K562 (cell line): ENCODE data around the gene PHC1. TPM values are rescaled to one million over a fixed set of nuclear protein-coding genes. Genes with fewer than 3 reads are reported as not detected.
A peak's percentile ranks its signal among the peaks of the same experiment; 100 is the strongest.

Experiments used
- ATAC-seq: fragments of 200-7000 bp; cut with Tn5 transposase; 3 replicates; pipeline ENCODE4 v1.9.1; 2020; ENCODE audit warnings: moderate library complexity
- BruUV-seq: library from RNA; stranded (reverse); fragments of 400-500 nt; replicated peaks from 2 replicates; lab custom pipeline; 2021; lab: Mats Ljungman, UMichigan
- CTCF ChIA-PET: fragments of 300-600 bp; formaldehyde crosslinking; extraction: SDS; loops from one replicate; lab custom pipeline; 2021; ENCODE audit warnings: low intra/inter-chr PET ratio; lab: Yijun Ruan, JAX
- POLR2A ChIA-PET: fragments of 300-600, 350-650 bp; sonication (Branson Sonifier 250); formaldehyde crosslinking; extraction: SDS; loops from one replicate; lab custom pipeline; 2021; ENCODE audit warnings: antibody characterized with exemption, inconsistent platforms; lab: Yijun Ruan, JAX
- DNase-seq, 4 experiments: peaks; one replicate each; pipeline versions ENCODE4 v3.0.0 to v3.0.0-alpha.2; 2011 to 2018; ENCODE audit warnings: low spot score in 3 of 4, mixed read lengths in 3 of 4; ENCODE audit errors: extremely low read depth in 1 of 4
- FAIRE-seq: peaks from 2 replicates; lab custom pipeline; 2011; peaks lifted over from hg19 to GRCh38; lab: Jason Lieb, UNC
- H2AFZ ChIP-seq: 2 replicates; pipeline ENCODE4 v1.6.0; 2011; ENCODE audit warnings: low read depth, low read length, control low read depth, inconsistent platforms
- H3K27ac ChIP-seq: fragments of 200-600 bp; 3 replicates; pipeline ENCODE4 v1.8.0; 2011; ENCODE audit warnings: low read depth, mild to moderate bottlenecking, control low read depth, inconsistent platforms, low read length, moderate library complexity, mixed read lengths; ENCODE audit errors: extremely low read depth
- H3K27me3 ChIP-seq, 2 experiments: fragments of 300-600 bp in 1 of 2; 2 replicates in 1 of 2; 3 replicates in 1 of 2; pipeline versions ENCODE4 v1.6.0 to v1.8.0; 2011; ENCODE audit warnings: inconsistent platforms in 2 of 2, low read length in 2 of 2, mild to moderate bottlenecking in 1 of 2, mixed read lengths in 1 of 2, moderate library complexity in 1 of 2; ENCODE audit not compliant: control insufficient read depth in 2 of 2, insufficient read depth in 2 of 2
- H3K36me3 ChIP-seq: fragments of 300-600 bp; 3 replicates; pipeline ENCODE4 v1.8.0; 2011; ENCODE audit warnings: mild to moderate bottlenecking, low read length, inconsistent platforms; ENCODE audit not compliant: control insufficient read depth, insufficient read depth
- H3K4me1 ChIP-seq, 2 experiments: fragments of 200-600 bp in 1 of 2; replicated peaks in 1 of 2; 2 replicates in 1 of 2; 3 replicates in 1 of 2; pipeline versions ENCODE4 v1.5.1 to v1.8.0; 2011; ENCODE audit warnings: inconsistent platforms in 2 of 2, low read length in 2 of 2, mild to moderate bottlenecking in 1 of 2, mixed read lengths in 1 of 2, moderate library complexity in 1 of 2; ENCODE audit not compliant: control insufficient read depth in 2 of 2, insufficient read depth in 2 of 2
- H3K4me2 ChIP-seq: 2 replicates; pipeline ENCODE4 v1.6.1; 2011; ENCODE audit warnings: low read length, control low read depth, inconsistent platforms, mixed read lengths; ENCODE audit not compliant: insufficient read depth
- H3K4me3 ChIP-seq: fragments of 200-600 bp; sonication (generic), shearing (Covaris generic); 2 replicates; pipeline ENCODE4 v1.5.1; 2016; ENCODE audit warnings: control low read depth, inconsistent platforms
- H3K79me2 ChIP-seq: fragments of 200-600 bp; 3 replicates; pipeline ENCODE4 v1.8.0; 2011; ENCODE audit warnings: low read length, inconsistent platforms; ENCODE audit not compliant: control insufficient read depth, insufficient read depth
- H3K9ac ChIP-seq, 2 experiments: 2 replicates each; pipeline versions ENCODE4 v1.6.0 to v1.6.1; 2011; ENCODE audit warnings: low read depth in 2 of 2, low read length in 2 of 2, control low read depth in 1 of 2, inconsistent platforms in 1 of 2, mild to moderate bottlenecking in 1 of 2, mixed read lengths in 1 of 2; ENCODE audit not compliant: insufficient read depth in 1 of 2
- H3K9me1 ChIP-seq: one replicate; pipeline ENCODE4 v1.6.0; 2011; ENCODE audit warnings: inconsistent platforms, mild to moderate bottlenecking, low read length, moderate library complexity; ENCODE audit not compliant: control insufficient read depth, insufficient read depth
- H3K9me3 ChIP-seq: replicated peaks from 2 replicates; pipeline ENCODE4 v1.5.1; 2011; ENCODE audit warnings: low read depth, low read length, inconsistent platforms; ENCODE audit not compliant: control insufficient read depth, insufficient read depth
- H4K20me1 ChIP-seq: replicated peaks from 2 replicates; pipeline ENCODE4 v1.6.1; 2011; ENCODE audit warnings: low read length, inconsistent platforms, mixed read lengths; ENCODE audit not compliant: control insufficient read depth, insufficient read depth
- AFF4 ChIP-seq: sonication (generic); formaldehyde crosslinking; IDR thresholded peaks from 2 replicates; pipeline ENCODE4 v1.8.0; 2023; ENCODE audit warnings: mild to moderate bottlenecking, missing genetic modification reagents
- CREB1 ChIP-seq, 2 experiments: sonication (generic) in 1 of 2; formaldehyde crosslinking in 1 of 2; IDR thresholded peaks; 2 replicates each; pipeline versions ENCODE4 v1.6.1 to v1.8.0; 2012 to 2022; ENCODE audit warnings: inconsistent platforms in 1 of 2, mild to moderate bottlenecking in 1 of 2, missing genetic modification reagents in 1 of 2, moderate library complexity in 1 of 2
- FOXJ2 ChIP-seq: fragments of 200-800 bp; sonication (Bioruptor generic); IDR thresholded peaks from 2 replicates; pipeline ENCODE4 v1.6.1; 2016; ENCODE audit warnings: missing genetic modification characterization, missing compliant biosample characterization
- GABPB2 ChIP-seq: fragments of 250-450 bp; sonication (Bioruptor Pico); conservative IDR thresholded peaks from 2 replicates; pipeline ENCODE4 v1.5.1; 2021; ENCODE audit warnings: mild to moderate bottlenecking
- GTF2E2 ChIP-seq: fragments of 200-800 bp; sonication (Bioruptor generic); IDR thresholded peaks from 2 replicates; pipeline ENCODE4 v1.6.1; 2016; ENCODE audit warnings: missing genetic modification characterization, missing compliant biosample characterization
- NFRKB ChIP-seq: fragments of 450-650 bp; IDR thresholded peaks from 2 replicates; pipeline ENCODE4 v1.6.1; 2016; ENCODE audit warnings: low read depth
- RBFOX2 ChIP-seq: fragments of 200-400 bp; formaldehyde crosslinking; IDR thresholded peaks from 2 replicates; pipeline ENCODE4 v1.6.1; 2017; ENCODE audit warnings: low read depth, mild to moderate bottlenecking, low read length, moderate library complexity
- SNRNP70 ChIP-seq: fragments of 200-400 bp; formaldehyde crosslinking; optimal IDR thresholded peaks from 2 replicates; pipeline ENCODE3; 2017; ENCODE audit warnings: low read depth, low read length
- TRIM25 ChIP-seq: fragments of 450-650 bp; IDR thresholded peaks from 2 replicates; pipeline ENCODE4 v1.7.0; 2016; ENCODE audit warnings: borderline replicate concordance
- VEZF1 ChIP-seq: fragments of 200-800 bp; sonication (Bioruptor generic); IDR thresholded peaks from 2 replicates; pipeline ENCODE4 v1.6.1; 2017; ENCODE audit warnings: missing genetic modification characterization, missing compliant biosample characterization
- ZBTB7A ChIP-seq: IDR thresholded peaks from 2 replicates; pipeline ENCODE4 v1.6.1; 2011; ENCODE audit warnings: low read depth, mild to moderate bottlenecking, low read length, moderate library complexity, borderline replicate concordance; ENCODE audit not compliant: control insufficient read depth
- ZNF3 ChIP-seq: fragments of 250-450 bp; sonication (Bioruptor Pico); IDR thresholded peaks from 2 replicates; pipeline ENCODE4 v1.5.0; 2021; ENCODE audit warnings: mild to moderate bottlenecking, moderate library complexity
- WGBS: fragments of 100-300 bp; shearing (Covaris generic); methylation state at CpG from one replicate; pipeline ENCODE4 v1.1.6; 2016; ENCODE audit warnings: low coverage, mixed read lengths; ENCODE audit not compliant: insufficient coverage; ENCODE audit errors: missing lambda C conversion rate; 5-methylcytosine and 5-hydroxymethylcytosine counted together
- in situ Hi-C: fragments of 300-500 bp; cut with MboI; formaldehyde crosslinking; loops from 4 replicates; pipeline ENCODE4 v1.15.0; 2018; ENCODE audit warnings: inconsistent platforms, mixed read lengths
- intact Hi-C: fragments of 100-400 bp; cut with micrococcal nuclease; formaldehyde crosslinking; loops from 2 replicates; pipeline ENCODE4 v1.14.2; 2022
- polyA plus RNA-seq, 8 experiments: library from polyadenylated mRNA; depleted of rRNA in 4 of 8; stranded (reverse) in 5 of 8; unstranded in 3 of 8; fragments of >200 nt; fragmentation: Nextera tagmentation in 2 of 8; fragmentation: Illumina TruSeq in 1 of 8; extraction: Ambion mirVana in 2 of 8; extraction: Trizol in 1 of 8; gene quantifications; 2 replicates each; pipeline versions ENCODE4 v1.2.1 to v1.2.3, GENCODE V29; 2011 to 2014; ENCODE audit warnings: inconsistent platforms in 1 of 8, missing spikeins in 1 of 8
- total RNA-seq, 7 experiments: library from RNA; depleted of rRNA in 6 of 7; stranded (reverse); fragments of >200 nt in 6 of 7; fragmentation: Illumina TruSeq in 2 of 7; extraction: Trizol in 2 of 7; gene quantifications; 2 replicates each; pipeline versions ENCODE4 v1.2.1 to v1.2.3, GENCODE V29; 2011 to 2021; ENCODE audit warnings: low replicate concordance in 1 of 7

The PHC1 gene
- total and polyA plus RNA-seq, 9 of the 15 experiments (the other 6 are each of a cell fraction or from before 2014, with no cell fraction given): 1.9 to 13.7 (median 6.9) TPM

- no peaks in the 10 kb centered on the region for H3K27me3 ChIP-seq
- peaks cover 0 to 8% of the 10 kb centered on the region in 2 experiments; a peak in 2 of 5 replicates for H3K4me1 ChIP-seq
- under 1% methylated on average over 33 of the region's 66 CpGs for WGBS
- H2AFZ ChIP-seq: peak within 1 kb of the TSS; percentile 97
- DNase-seq (peak; percentile 89 to 94 (median 92)), FAIRE-seq (peak; percentile 98), ATAC-seq (peak; percentile 93)
- CTCF ChIA-PET: interaction anchor here (0.5 to 2.2 kb wide), 3 partner anchors 90 to 849 kb away, joined by 3 to 14 read pairs (median 12); no protein-coding TSS in a partner anchor
- H3K4me3 ChIP-seq: peak within 1 kb of the TSS; percentile 96
- H3K9me3 ChIP-seq: no peaks in the 10 kb centered on the region
- peaks cover 8% of the 10 kb centered on the region; the same call in 1 of the 2 replicates for H4K20me1 ChIP-seq
- BruUV-seq: no TSS peak
- H3K27ac ChIP-seq: peak within 1 kb of the TSS; percentile 96
- in situ Hi-C loops (no loop called here), intact Hi-C loops (loop anchor here (1.0 kb wide), 1 partner anchor 90 kb away; no protein-coding TSS in a partner anchor)
- H3K9me1 ChIP-seq: no peaks in the 10 kb centered on the region
- H3K79me2 ChIP-seq: peaks cover 64% of the 10 kb centered on the region
- peaks cover 23% of the 10 kb centered on the region for H3K36me3 ChIP-seq
- POLR2A ChIA-PET: interaction anchor here (0.6 to 2.6 kb wide), 10 partner anchors 11 to 264 kb away, joined by 3 to 10 read pairs (median 4); no protein-coding TSS in a partner anchor
- peak within 1 kb of the TSS; percentile 98 for H3K4me2 ChIP-seq
- peak within 1 kb of the TSS; percentile 95 to 96 for H3K9ac ChIP-seq
- 0 out of 2 replicates have a peak, but pooled peaks have one; percentile 13 for TF ChIP-seq FOXJ2 (tag)
- peak; percentile 85 for TF ChIP-seq CREB1 (IDR thresholded peaks at IDR 0.05)
- TF ChIP-seq CREB1 (CRISPR knock-in tag; IDR thresholded peaks at IDR 0.05): peak; percentile 92
- peak; percentile 62; the same call in 1 of the 2 replicates for TF ChIP-seq GTF2E2 (tag)
- 0 out of 2 replicates have a peak, but pooled peaks have one; percentile 18 for TF ChIP-seq AFF4 (CRISPR knock-in tag)
- TF ChIP-seq RBFOX2: peak; percentile 86
- no peak for TF ChIP-seq TRIM25
- peak; percentile 54; the same call in 1 of the 2 replicates for TF ChIP-seq ZBTB7A
- peak; percentile 54 for TF ChIP-seq VEZF1 (CRISPR knock-in tag)
- no peak for TF ChIP-seq ZNF3
- TF ChIP-seq GABPB2: no peak
- TF ChIP-seq SNRNP70: no peak
- no peak for TF ChIP-seq NFRKB
Observed at GRCh38 chr12:8949342-8950220, 35.3 kb downstream of the PHC1 start, which contains the start of gene M6PR. Gene M6PR (minus strand): TSS chr12:8949645. CDS start chr12:8946404, 3,241 bp downstream.
